HFF-Myc (cell line): ENCODE data around the gene TMC2.

ENCODE experiments used
- DNase-seq: peaks from one replicate; pipeline ENCODE4 v3.0.0-alpha.2; 2011; ENCODE audit warnings: low read depth; ENCODE audit errors: extremely low read depth
- H3K4me3 ChIP-seq: replicated peaks from 2 replicates; pipeline ENCODE4 v1.5.1; 2011; ENCODE audit warnings: low read depth, mild to moderate bottlenecking, control low read depth, low read length
- TF ChIP-seq, protein P1 (sequence below): IDR thresholded peaks from 2 replicates; pipeline ENCODE4 v1.5.1; 2012; ENCODE audit warnings: mild to moderate bottlenecking, low read depth, low read length, control low read depth; ENCODE audit errors: missing control alignments

TMC2 gene

DNA sequence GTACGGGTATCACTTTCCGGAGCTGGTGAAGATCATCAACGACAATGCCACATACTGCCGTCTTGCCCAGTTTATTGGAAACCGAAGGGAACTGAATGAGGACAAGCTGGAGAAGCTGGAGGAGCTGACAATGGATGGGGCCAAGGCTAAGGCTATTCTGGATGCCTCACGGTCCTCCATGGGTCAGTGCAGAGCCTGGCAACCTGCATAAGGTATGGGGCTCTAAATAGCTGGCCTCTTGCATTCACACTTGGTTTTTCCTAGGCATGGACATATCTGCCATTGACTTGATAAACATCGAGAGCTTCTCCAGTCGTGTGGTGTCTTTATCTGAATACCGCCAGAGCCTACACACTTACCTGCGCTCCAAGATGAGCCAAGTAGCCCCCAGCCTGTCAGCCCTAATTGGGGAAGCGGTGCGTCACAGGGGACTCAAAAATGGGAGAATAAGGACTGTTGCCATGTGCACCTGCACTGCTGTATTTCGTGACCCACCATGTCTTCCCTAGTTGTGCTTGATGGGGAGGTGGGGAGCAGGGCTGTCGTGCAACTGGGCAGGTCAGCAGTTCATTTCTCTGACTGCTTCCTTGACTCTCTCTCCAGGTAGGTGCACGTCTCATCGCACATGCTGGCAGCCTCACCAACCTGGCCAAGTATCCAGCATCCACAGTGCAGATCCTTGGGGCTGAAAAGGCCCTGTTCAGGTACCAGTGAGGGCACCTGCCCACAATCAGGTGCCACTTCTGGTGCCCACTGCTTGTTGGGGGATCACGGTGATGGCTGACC, 119.2 kb downstream of the TMC2 start:
- TF ChIP-seq, protein P1, sequence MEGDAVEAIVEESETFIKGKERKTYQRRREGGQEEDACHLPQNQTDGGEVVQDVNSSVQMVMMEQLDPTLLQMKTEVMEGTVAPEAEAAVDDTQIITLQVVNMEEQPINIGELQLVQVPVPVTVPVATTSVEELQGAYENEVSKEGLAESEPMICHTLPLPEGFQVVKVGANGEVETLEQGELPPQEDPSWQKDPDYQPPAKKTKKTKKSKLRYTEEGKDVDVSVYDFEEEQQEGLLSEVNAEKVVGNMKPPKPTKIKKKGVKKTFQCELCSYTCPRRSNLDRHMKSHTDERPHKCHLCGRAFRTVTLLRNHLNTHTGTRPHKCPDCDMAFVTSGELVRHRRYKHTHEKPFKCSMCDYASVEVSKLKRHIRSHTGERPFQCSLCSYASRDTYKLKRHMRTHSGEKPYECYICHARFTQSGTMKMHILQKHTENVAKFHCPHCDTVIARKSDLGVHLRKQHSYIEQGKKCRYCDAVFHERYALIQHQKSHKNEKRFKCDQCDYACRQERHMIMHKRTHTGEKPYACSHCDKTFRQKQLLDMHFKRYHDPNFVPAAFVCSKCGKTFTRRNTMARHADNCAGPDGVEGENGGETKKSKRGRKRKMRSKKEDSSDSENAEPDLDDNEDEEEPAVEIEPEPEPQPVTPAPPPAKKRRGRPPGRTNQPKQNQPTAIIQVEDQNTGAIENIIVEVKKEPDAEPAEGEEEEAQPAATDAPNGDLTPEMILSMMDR: no peak
- H3K4me3 ChIP-seq: peak overlapping the region; percentile 100
- no peak for DNase-seq

DNA sequence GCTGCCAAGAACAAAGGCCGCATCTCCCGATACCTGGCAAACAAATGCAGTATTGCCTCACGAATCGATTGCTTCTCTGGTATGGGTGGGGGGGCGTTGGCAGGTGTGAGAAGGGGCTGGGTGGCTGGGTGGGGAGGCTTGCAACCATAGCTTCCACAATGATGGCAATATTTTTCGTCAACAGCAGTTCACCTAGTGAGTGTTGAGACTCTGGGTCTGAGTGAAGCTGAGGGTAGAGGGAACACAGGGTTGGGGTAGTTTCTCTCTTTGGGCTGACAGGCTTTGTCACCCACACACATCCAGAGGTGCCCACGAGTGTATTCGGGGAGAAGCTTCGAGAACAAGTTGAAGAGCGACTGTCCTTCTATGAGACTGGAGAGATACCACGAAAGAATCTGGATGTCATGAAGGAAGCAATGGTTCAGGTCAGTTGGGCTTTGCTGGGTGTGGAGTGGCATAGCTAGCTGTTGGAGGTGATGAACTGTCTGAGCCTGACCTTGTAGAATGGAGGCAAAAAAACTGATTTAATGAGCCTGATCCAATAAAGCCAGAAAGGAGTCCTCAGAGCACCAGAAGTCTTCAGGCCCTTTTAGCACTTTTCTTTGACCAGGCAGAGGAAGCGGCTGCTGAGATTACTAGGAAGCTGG, 120.2 kb downstream of the TMC2 start:
- no peak for DNase-seq
- TF ChIP-seq, protein P1: no peak
- peak overlapping the region; percentile 100 for H3K4me3 ChIP-seq

DNA sequence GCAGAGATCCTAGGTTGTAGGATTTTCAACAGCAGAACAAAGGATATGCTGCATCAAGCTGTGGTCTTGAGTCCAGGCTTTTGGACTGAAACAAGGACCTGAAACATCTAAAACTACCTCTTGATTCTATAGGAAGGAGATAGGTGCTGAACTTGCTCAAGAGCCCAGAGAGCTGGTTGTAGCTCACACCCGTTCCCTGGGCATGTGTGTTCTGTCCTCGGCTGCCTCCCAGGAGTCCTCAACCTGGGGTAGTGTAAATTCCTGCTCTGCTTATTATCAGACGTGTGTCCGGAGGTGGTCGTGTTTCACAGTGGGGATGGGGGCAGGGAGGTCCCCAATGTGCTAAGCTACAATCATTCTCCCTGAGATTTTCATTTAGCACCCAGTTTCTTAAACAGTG, 120.9 kb downstream of the TMC2 start:
- H3K4me3 ChIP-seq: no peak overlapping the region; the same call in 1 of the 2 replicates
- TF ChIP-seq, protein P1: no peak
- no peak for DNase-seq

DNA sequence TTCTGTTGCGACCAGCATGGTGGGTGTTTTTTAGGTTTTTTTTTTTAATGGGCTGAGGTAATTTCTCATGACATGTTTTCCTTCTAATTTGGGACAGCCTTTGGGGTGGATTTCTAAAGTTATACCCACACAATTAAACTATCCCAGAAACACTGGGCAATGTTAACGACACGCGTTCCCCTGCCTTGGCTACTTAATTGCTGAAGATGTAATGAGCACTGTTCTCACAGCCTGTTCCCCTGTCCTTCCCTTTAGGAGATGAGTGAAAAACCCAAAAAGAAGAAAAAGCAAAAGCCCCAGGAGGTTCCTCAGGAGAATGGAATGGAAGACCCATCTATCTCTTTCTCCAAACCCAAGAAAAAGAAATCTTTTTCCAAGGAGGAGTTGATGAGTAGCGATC, 121.3 kb downstream of the TMC2 start:
- DNase-seq: no peak
- TF ChIP-seq, protein P1: no peak
- H3K4me3 ChIP-seq: no peak overlapping the region

DNA sequence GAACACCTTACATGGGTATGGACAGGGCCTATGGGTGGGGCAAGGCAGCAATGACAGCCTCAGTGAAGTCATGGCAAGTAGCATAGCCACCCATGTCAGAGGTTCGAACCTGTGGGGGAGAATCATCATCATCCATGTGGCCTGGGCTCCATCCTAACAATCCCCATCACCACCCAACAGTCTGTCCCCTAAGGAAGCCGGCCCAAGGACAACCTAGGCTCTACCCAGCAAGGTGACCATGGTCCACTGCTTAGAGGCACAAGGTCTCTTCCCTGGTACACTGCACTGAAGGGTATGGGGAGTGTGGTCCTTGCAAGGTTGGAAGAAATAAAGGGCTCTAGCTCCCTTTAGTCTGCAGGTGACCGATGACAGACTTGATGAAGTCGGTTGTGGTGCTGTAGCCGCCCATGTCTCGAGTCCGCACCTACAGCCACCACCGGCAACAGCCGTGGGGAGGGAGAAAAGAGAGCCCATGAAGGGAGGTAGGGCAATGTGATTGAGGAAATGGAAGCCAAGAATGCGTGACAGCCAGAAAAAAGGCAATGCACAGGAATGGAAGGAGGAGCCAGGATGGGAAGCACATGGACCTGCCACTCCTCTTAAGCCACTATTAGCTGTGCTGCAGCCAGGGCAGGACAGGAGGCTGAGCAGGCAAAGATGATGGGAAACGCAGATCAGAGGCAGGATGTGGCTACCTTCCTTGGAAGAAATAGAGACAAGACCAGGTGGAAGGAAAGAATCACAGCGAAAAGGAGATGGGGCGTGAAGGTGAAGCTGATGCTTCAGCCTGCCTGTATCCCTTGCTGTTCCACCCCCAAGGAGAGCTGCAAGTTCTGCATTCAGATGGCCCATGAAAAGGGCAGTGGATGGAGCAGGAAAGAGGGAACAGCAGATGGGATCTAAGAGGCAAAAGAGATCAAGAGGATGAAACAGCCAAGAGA, 122.3 kb downstream of the TMC2 start:
- TF ChIP-seq, protein P1: no peak
- DNase-seq: peak; percentile 52
- H3K4me3 ChIP-seq: no peak overlapping the region

DNA sequence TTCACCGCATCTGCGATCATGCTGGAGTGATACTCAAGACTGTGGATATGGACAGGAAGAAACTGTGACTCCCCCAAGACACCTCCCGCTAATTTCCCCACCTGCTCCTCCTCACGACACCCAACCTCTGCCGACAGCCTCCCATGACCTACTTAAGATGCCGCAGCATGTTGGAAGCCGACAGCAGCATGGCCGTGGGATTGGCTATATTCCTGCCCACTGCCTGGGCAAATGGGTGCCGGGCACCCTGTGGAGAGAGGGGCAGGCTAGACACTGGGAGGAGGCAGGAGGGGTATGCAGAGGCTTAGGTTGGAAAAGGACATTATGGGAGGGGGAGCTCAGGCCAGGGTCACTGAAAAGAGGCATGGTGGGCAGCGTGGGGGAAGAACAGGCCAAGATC, 123.2 kb downstream of the TMC2 start:
- no peak overlapping the region for H3K4me3 ChIP-seq
- no peak for DNase-seq
- TF ChIP-seq, protein P1: no peak
